Neutrophil (primary cell): Measurements from ENCODE around the gene FAM83C.
A peak's percentile ranks its signal among the peaks of the same experiment; 100 is the strongest.

Experiments used
- H3K27ac ChIP-seq: fragments of 200-600 bp; sonication (generic); 2 replicates; pipeline ENCODE4 v1.5.1; 2016; ENCODE audit warnings: mild to moderate bottlenecking, moderate library complexity
- H3K27me3 ChIP-seq: fragments of 200-600 bp; sonication (generic); 2 replicates; pipeline ENCODE4 v1.6.0; 2016; ENCODE audit warnings: mild to moderate bottlenecking
- H3K36me3 ChIP-seq: fragments of 200-600 bp; sonication (generic); 2 replicates; pipeline ENCODE4 v1.5.1; 2017
- H3K4me1 ChIP-seq, 2 experiments: fragments of 200-600 bp in 1 of 2; sonication (generic) in 1 of 2; 1 replicate in 1 of 2; 2 replicates in 1 of 2; pipeline versions ENCODE4 v1.5.1 to v1.6.1; 2013 to 2016; ENCODE audit warnings: low read depth in 1 of 2, low read length in 1 of 2, mild to moderate bottlenecking in 1 of 2, moderate library complexity in 1 of 2; ENCODE audit not compliant: control insufficient read depth in 1 of 2, insufficient read depth in 1 of 2
- H3K4me3 ChIP-seq, 2 experiments: fragments of 200-600 bp in 1 of 2; sonication (generic) in 1 of 2; 1 replicate in 1 of 2; 2 replicates in 1 of 2; pipeline ENCODE4 v1.5.1; 2013 to 2016; ENCODE audit warnings: low read depth in 1 of 2, low read length in 1 of 2, mild to moderate bottlenecking in 1 of 2, moderate library complexity in 1 of 2
- H3K9me3 ChIP-seq: fragments of 200-600 bp; sonication (generic); 2 replicates; pipeline ENCODE4 v1.5.1; 2016
- TF ChIP-seq, protein P1 (sequence below): fragments of 200-600 bp; sonication (generic); IDR thresholded peaks from 2 replicates; pipeline ENCODE4 v1.5.1; 2016; ENCODE audit warnings: antibody characterized with exemption

Gene FAM83C

DNA sequence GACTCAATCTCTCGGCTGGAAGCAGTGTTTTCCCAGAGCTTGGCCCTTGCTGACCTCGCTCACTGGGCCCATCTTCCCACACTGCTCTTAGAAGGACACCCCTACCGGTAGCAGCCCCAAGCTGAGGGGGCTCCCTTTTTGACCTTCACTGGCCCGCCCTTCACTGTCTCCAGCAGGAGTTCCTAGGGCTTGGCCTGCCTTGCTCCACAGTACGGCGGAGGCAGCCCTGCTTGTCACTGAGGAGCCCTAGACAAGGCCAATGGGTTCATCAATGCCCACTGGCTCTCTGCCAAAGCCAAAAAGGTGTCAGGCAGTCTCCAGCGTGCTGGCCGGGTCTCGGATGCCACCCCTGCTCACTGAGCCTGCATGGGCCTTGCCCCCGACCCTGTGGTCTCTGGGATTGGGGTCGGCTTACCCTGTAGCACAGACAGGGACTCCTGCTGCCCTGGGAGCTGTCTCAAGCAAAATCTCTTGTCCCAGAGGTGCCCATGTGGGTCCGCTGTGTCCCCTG is 16.4 kb downstream of the FAM83C start:
- peaks cover 20 to 30% of the 10 kb centered on the region in 2 experiments for H3K4me1 ChIP-seq
- no peaks in the 10 kb centered on the region for H3K9me3 ChIP-seq
- no peaks in the 10 kb centered on the region for H3K27me3 ChIP-seq
- H3K27ac ChIP-seq: peak overlapping the region; percentile 99
- H3K4me3 ChIP-seq: no peak overlapping the region
- peaks cover 80% of the 10 kb centered on the region for H3K36me3 ChIP-seq
- TF ChIP-seq, protein P1, sequence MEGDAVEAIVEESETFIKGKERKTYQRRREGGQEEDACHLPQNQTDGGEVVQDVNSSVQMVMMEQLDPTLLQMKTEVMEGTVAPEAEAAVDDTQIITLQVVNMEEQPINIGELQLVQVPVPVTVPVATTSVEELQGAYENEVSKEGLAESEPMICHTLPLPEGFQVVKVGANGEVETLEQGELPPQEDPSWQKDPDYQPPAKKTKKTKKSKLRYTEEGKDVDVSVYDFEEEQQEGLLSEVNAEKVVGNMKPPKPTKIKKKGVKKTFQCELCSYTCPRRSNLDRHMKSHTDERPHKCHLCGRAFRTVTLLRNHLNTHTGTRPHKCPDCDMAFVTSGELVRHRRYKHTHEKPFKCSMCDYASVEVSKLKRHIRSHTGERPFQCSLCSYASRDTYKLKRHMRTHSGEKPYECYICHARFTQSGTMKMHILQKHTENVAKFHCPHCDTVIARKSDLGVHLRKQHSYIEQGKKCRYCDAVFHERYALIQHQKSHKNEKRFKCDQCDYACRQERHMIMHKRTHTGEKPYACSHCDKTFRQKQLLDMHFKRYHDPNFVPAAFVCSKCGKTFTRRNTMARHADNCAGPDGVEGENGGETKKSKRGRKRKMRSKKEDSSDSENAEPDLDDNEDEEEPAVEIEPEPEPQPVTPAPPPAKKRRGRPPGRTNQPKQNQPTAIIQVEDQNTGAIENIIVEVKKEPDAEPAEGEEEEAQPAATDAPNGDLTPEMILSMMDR: no peak

DNA sequence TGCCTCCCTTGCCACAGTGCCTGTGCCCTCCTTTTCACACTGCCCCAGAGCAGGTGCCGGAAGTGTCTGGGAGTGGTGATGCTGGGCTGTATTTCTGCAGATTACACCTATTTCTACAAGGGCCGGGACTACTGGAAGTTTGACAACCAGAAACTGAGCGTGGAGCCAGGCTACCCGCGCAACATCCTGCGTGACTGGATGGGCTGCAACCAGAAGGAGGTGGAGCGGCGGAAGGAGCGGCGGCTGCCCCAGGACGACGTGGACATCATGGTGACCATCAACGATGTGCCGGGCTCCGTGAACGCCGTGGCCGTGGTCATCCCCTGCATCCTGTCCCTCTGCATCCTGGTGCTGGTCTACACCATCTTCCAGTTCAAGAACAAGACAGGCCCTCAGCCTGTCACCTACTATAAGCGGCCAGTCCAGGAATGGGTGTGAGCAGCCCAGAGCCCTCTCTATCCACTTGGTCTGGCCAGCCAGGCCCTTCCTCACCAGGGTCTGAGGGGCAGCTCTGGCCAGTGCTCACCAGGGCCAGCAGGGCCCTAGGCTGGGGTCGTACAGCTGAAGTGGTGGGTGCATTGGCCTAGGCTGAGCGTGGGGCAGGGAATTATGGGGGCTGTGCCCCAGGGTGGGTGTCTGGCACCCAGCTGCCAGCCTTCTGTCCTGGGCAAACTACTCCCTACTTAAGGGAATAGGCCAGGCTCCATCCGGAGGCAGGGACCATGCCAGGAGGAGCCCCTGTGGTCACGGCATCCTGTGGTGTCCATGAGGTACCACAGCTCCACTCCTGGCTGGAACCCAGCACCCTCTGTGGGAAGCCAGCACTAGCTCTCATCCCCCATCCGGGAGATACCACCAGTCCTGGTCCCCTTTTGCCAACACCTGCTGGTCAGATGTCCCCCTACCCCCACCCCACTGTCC is 17.8 kb downstream of the FAM83C start:
- Histone ChIP-seq H3K4me3 (no peak overlapping the region), H3K27ac (no peak overlapping the region), H3K4me1 (peaks cover 20 to 30% of the 10 kb centered on the region in 2 experiments), H3K36me3 (peaks cover 83% of the 10 kb centered on the region), H3K9me3 (no peaks in the 10 kb centered on the region), H3K27me3 (no peaks in the 10 kb centered on the region)
- TF ChIP-seq, protein P1: no peak

- Histone ChIP-seq H3K4me1 (peaks cover 20 to 28% of the 10 kb centered on the region in 2 experiments), H3K9me3 (no peaks in the 10 kb centered on the region), H3K4me3 (no peak overlapping the region), H3K27ac (no peak overlapping the region), H3K36me3 (peaks cover 82% of the 10 kb centered on the region), H3K27me3 (no peaks in the 10 kb centered on the region)
- TF ChIP-seq, protein P1: no peak
Measured at GRCh38 chr20:35273449-35274171, 18.6 kb downstream of the FAM83C start.

DNA sequence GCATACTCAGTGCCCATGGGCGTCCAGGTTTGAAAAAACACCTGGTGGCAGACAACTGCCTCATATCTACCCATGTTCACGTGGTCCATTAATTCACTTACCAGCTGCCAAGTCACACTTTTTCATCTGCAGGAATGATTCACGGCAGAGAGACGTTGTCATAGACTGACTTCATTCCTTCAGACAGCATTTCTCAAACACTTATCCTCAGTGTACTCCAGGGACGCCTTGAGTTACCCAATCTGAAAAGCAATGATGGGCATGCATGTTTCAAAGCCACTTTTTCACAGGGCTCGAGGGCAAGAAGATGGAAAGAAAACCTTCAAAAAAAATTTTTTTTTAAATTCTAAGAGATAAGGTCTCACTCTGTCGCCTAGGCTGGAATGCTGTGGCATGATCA is 20.3 kb downstream of the FAM83C start:
- H3K9me3 ChIP-seq: no peaks in the 10 kb centered on the region
- peaks cover 93% of the 10 kb centered on the region for H3K36me3 ChIP-seq
- no peak overlapping the region for H3K27ac ChIP-seq
- no peaks in the 10 kb centered on the region for H3K27me3 ChIP-seq
- TF ChIP-seq, protein P1: no peak
- H3K4me3 ChIP-seq: no peak overlapping the region
- peaks cover 12 to 15% of the 10 kb centered on the region in 2 experiments for H3K4me1 ChIP-seq

- TF ChIP-seq, protein P1: no peak
- H3K4me1 ChIP-seq: peaks cover 5 to 9% of the 10 kb centered on the region in 2 experiments
- H3K27ac ChIP-seq: no peak overlapping the region
- no peaks in the 10 kb centered on the region for H3K9me3 ChIP-seq
- peaks cover 93% of the 10 kb centered on the region for H3K36me3 ChIP-seq
- H3K4me3 ChIP-seq: no peak overlapping the region
- H3K27me3 ChIP-seq: no peaks in the 10 kb centered on the region
Measured at GRCh38 chr20:35271073-35271882, 20.9 kb downstream of the FAM83C start.
